CD8-positive, alpha-beta memory T cell (primary cell): Measurements from ENCODE around the gene SSTR4. TPM values are rescaled to one million over a fixed set of nuclear protein-coding genes. Genes with fewer than 3 reads are reported as not detected.

Experiments used
- CTCF ChIA-PET: fragments of 350-600 bp; sonication (Branson Sonifier 250); formaldehyde crosslinking; loops from one replicate; lab custom pipeline; 2021; ENCODE audit warnings: antibody characterized with exemption; lab: Charles Lee
- POLR2A ChIA-PET: fragments of 350-600 bp; sonication (Branson Sonifier 250); formaldehyde crosslinking; loops from one replicate; lab custom pipeline; 2021; ENCODE audit warnings: antibody characterized with exemption; lab: Charles Lee
- DNase-seq, 5 donors: peaks; one replicate each; pipeline versions ENCODE4 v3.0.0 to v3.0.0-alpha.2; 2020 to 2022; ENCODE audit warnings: mixed read lengths in 1 of 5
- H3K27ac ChIP-seq: one replicate; pipeline ENCODE4 v1.7.0; 2013; ENCODE audit warnings: low read depth, mild to moderate bottlenecking, low read length, moderate library complexity
- H3K27me3 ChIP-seq: 2 replicates; pipeline ENCODE4 v1.7.0; 2013; ENCODE audit warnings: low read length, mild to moderate bottlenecking; ENCODE audit not compliant: insufficient read depth, poor library complexity, severe bottlenecking
- H3K36me3 ChIP-seq: 2 replicates; pipeline ENCODE4 v1.7.0; 2013; ENCODE audit warnings: mild to moderate bottlenecking, low read length, moderate library complexity; ENCODE audit not compliant: insufficient read depth
- H3K4me1 ChIP-seq: 2 replicates; pipeline ENCODE4 v1.7.0; 2013; ENCODE audit warnings: mild to moderate bottlenecking, low read length, moderate library complexity; ENCODE audit not compliant: insufficient read depth
- H3K4me3 ChIP-seq: 2 replicates; pipeline ENCODE4 v1.7.0; 2013; ENCODE audit warnings: mild to moderate bottlenecking, low read length
- H3K9me3 ChIP-seq: 2 replicates; pipeline ENCODE4 v1.7.0; 2013; ENCODE audit warnings: mild to moderate bottlenecking, low read length
- H3K27ac Mint-ChIP-seq, 8 donors: one replicate each; pipeline ENCODE4 v1.8.0; 2020 to 2021; ENCODE audit warnings: mixed read lengths in 8 of 8, mild to moderate bottlenecking in 6 of 8, inconsistent platforms in 3 of 8, moderate library complexity in 3 of 8
- H3K27me3 Mint-ChIP-seq, 2 donors: one replicate each; pipeline ENCODE4 v1.8.0; 2020 to 2021; ENCODE audit warnings: mixed read lengths in 2 of 2, mild to moderate bottlenecking in 1 of 2, moderate library complexity in 1 of 2
- H3K36me3 Mint-ChIP-seq, 3 donors: one replicate each; pipeline ENCODE4 v1.8.0; 2020 to 2021; ENCODE audit warnings: mixed read lengths in 3 of 3, inconsistent platforms in 1 of 3, mild to moderate bottlenecking in 1 of 3
- H3K4me1 Mint-ChIP-seq, 3 donors: one replicate each; pipeline ENCODE4 v1.8.0; 2020 to 2021; ENCODE audit warnings: mixed read lengths in 3 of 3, inconsistent platforms in 1 of 3, mild to moderate bottlenecking in 1 of 3
- H3K4me3 Mint-ChIP-seq, 7 donors: one replicate each; pipeline ENCODE4 v1.8.0; 2020 to 2021; ENCODE audit warnings: mixed read lengths in 7 of 7, mild to moderate bottlenecking in 6 of 7, moderate library complexity in 4 of 7, inconsistent platforms in 2 of 7
- H3K9me3 Mint-ChIP-seq, 5 donors: one replicate each; pipeline ENCODE4 v1.8.0; 2020 to 2022; ENCODE audit warnings: mixed read lengths in 5 of 5, mild to moderate bottlenecking in 3 of 5, moderate library complexity in 2 of 5, inconsistent platforms in 1 of 5
- polyA plus RNA-seq: library from polyadenylated mRNA; unstranded; fragments of 300-500 nt; fragmentation: Illumina TruSeq; gene quantifications from one replicate; pipeline ENCODE4 v1.2.3, GENCODE V29; 2021
- total RNA-seq, 2 experiments: library from RNA; stranded (reverse); gene quantifications; one replicate each; pipeline ENCODE4 v1.2.3, GENCODE V29; 2021

The SSTR4 gene
- total and polyA plus RNA-seq, 3 experiments from 2014 or later = not detected

- POLR2A ChIA-PET = no interaction called here
- Mint-ChIP-seq H3K27me3 (peaks cover 2 to 9% of the 10 kb centered on the region in 2 donors), H3K4me3 (peak overlapping the region in 1 of 7 donors; percentile 7)
Observed at GRCh38 chr20:23084282-23084844, 49.3 kb downstream of the SSTR4 start.

GRCh38 chr20:23084845-23085365 is 49.8 kb downstream of the SSTR4 start:
- H3K36me3 Mint-ChIP-seq = no peaks in the 10 kb centered on the region
- no peak for DNase-seq
- Histone ChIP-seq H3K27ac (no peak overlapping the region), H3K4me3 (no peak overlapping the region), H3K36me3 (no peaks in the 10 kb centered on the region), H3K4me1 (no peaks in the 10 kb centered on the region), H3K27me3 (no peaks in the 10 kb centered on the region), H3K9me3 (no peaks in the 10 kb centered on the region)
- H3K4me3 Mint-ChIP-seq = no peak overlapping the region
- CTCF ChIA-PET = no interaction called here
- peaks cover 10 to 23% (median 12%) of the 10 kb centered on the region in 3 donors for H3K4me1 Mint-ChIP-seq
- peaks cover 2 to 9% of the 10 kb centered on the region in 2 donors for H3K27me3 Mint-ChIP-seq
- no peak overlapping the region for H3K27ac Mint-ChIP-seq
- POLR2A ChIA-PET = no interaction called here
- H3K9me3 Mint-ChIP-seq = no peaks in the 10 kb centered on the region

More at GRCh38 chr20:23084282-23084844, 49.3 kb downstream of the SSTR4 start:
- no peaks in the 10 kb centered on the region for H3K9me3 Mint-ChIP-seq
- CTCF ChIA-PET = no interaction called here
- H3K27me3 ChIP-seq = no peaks in the 10 kb centered on the region
- DNase-seq = no peak
- H3K27ac ChIP-seq = no peak overlapping the region
- peaks cover 10 to 23% (median 12%) of the 10 kb centered on the region in 3 donors for H3K4me1 Mint-ChIP-seq
- H3K4me3 ChIP-seq = no peak overlapping the region
- H3K4me1 ChIP-seq = no peaks in the 10 kb centered on the region
- H3K36me3 ChIP-seq = no peaks in the 10 kb centered on the region
- no peaks in the 10 kb centered on the region for H3K9me3 ChIP-seq
- H3K27ac Mint-ChIP-seq = peak overlapping the region in 1 of 8 donors; percentile 79
- no peaks in the 10 kb centered on the region for H3K36me3 Mint-ChIP-seq

- ChIA-PET POLR2A (no interaction called here), CTCF (no interaction called here)
- Histone ChIP-seq H3K4me3 (no peak overlapping the region), H3K27ac (no peak overlapping the region), H3K4me1 (no peaks in the 10 kb centered on the region), H3K36me3 (no peaks in the 10 kb centered on the region), H3K9me3 (no peaks in the 10 kb centered on the region), H3K27me3 (no peaks in the 10 kb centered on the region)
- DNase-seq = no peak
- Mint-ChIP-seq H3K36me3 (no peaks in the 10 kb centered on the region), H3K4me3 (peak overlapping the region in 4 of 7 donors; percentile 15 to 77 (median 42)), H3K27ac (no peak overlapping the region), H3K9me3 (no peaks in the 10 kb centered on the region), H3K27me3 (peaks cover 2 to 13% of the 10 kb centered on the region in 2 donors), H3K4me1 (peaks cover 10 to 23% (median 12%) of the 10 kb centered on the region in 3 donors)
Observed at GRCh38 chr20:23085436-23086055, 50.4 kb downstream of the SSTR4 start.

- H3K27me3 ChIP-seq = no peaks in the 10 kb centered on the region
- no peak within 1 kb of the TSS for H3K27ac ChIP-seq
- H3K4me1 ChIP-seq = no peaks in the 10 kb centered on the region
- Mint-ChIP-seq H3K9me3 (no peaks in the 10 kb centered on the region), H3K27me3 (peaks cover 2 to 13% of the 10 kb centered on the region in 2 donors), H3K36me3 (no peaks in the 10 kb centered on the region), H3K4me1 (peaks cover 10 to 23% (median 12%) of the 10 kb centered on the region in 3 donors), H3K4me3 (peak within 1 kb of the TSS; percentile 27 to 92 (median 70)), H3K27ac (peak within 1 kb of the TSS in 5 of 8 donors; percentile 33 to 72 (median 60))
- ChIA-PET POLR2A (no interaction called here), CTCF (no interaction called here)
- no peak within 1 kb of the TSS for H3K4me3 ChIP-seq
- no peaks in the 10 kb centered on the region for H3K9me3 ChIP-seq
- peak in 1 of 5 donors; percentile 7 for DNase-seq
- H3K36me3 ChIP-seq = no peaks in the 10 kb centered on the region
Observed at GRCh38 chr20:23086056-23086566, 51.0 kb downstream of the SSTR4 start, which contains the start of gene CD93. CD93 (minus strand) TSS chr20:23086324; CDS start chr20:23086192, 132 bp downstream.

GRCh38 chr20:23086931-23087411 is 51.9 kb downstream of the SSTR4 start:
- Mint-ChIP-seq H3K4me3 (peak overlapping the region in 1 of 7 donors; percentile 35), H3K27ac (no peak overlapping the region)
- CTCF ChIA-PET = no interaction called here

GRCh38 chr20:23087587-23088251 is 52.6 kb downstream of the SSTR4 start:
- no peaks in the 10 kb centered on the region for H3K9me3 ChIP-seq
- H3K36me3 ChIP-seq = no peaks in the 10 kb centered on the region
- no peak overlapping the region for H3K4me3 ChIP-seq
- Mint-ChIP-seq H3K27me3 (peaks cover 3 to 13% of the 10 kb centered on the region in 2 donors), H3K9me3 (no peaks in the 10 kb centered on the region), H3K4me1 (peaks cover 10 to 18% (median 12%) of the 10 kb centered on the region in 3 donors), H3K36me3 (no peaks in the 10 kb centered on the region), H3K4me3 (no peak overlapping the region), H3K27ac (peak overlapping the region in 1 of 8 donors; percentile 8)
- no peaks in the 10 kb centered on the region for H3K4me1 ChIP-seq
- DNase-seq = no peak
- no peak overlapping the region for H3K27ac ChIP-seq
- CTCF ChIA-PET = no interaction called here
- POLR2A ChIA-PET = no interaction called here
- no peaks in the 10 kb centered on the region for H3K27me3 ChIP-seq

More at GRCh38 chr20:23086931-23087411, 51.9 kb downstream of the SSTR4 start:
- POLR2A ChIA-PET = no interaction called here
- no peaks in the 10 kb centered on the region for H3K36me3 Mint-ChIP-seq
- peaks cover 10 to 22% (median 12%) of the 10 kb centered on the region in 3 donors for H3K4me1 Mint-ChIP-seq
- Histone ChIP-seq H3K4me3 (no peak overlapping the region), H3K27me3 (no peaks in the 10 kb centered on the region), H3K9me3 (no peaks in the 10 kb centered on the region), H3K27ac (no peak overlapping the region), H3K4me1 (no peaks in the 10 kb centered on the region), H3K36me3 (no peaks in the 10 kb centered on the region)
- no peak for DNase-seq
- no peaks in the 10 kb centered on the region for H3K9me3 Mint-ChIP-seq
- peaks cover 2 to 13% of the 10 kb centered on the region in 2 donors for H3K27me3 Mint-ChIP-seq
